GM10266 (cell line): ENCODE data around the gene CDK5RAP3.
A peak's percentile ranks its signal among the peaks of the same experiment; 100 is the strongest.

Experiments
- DNase-seq: peaks from one replicate; pipeline ENCODE4 v3.0.0; 2012; ENCODE audit errors: extremely low spot score
- CTCF ChIP-seq: IDR thresholded peaks from 2 replicates; pipeline ENCODE4 v1.5.1; 2012; ENCODE audit warnings: mild to moderate bottlenecking, low read depth; ENCODE audit not compliant: control insufficient read depth, insufficient read depth; ENCODE audit errors: missing control alignments

The CDK5RAP3 gene

GRCh38 chr17:47970725-47971499 lies at the start of gene CDK5RAP3:
Gene CDK5RAP3 (plus strand): TSS chr17:47971113. CDS start chr17:47971147, 34 bp downstream.
- TF ChIP-seq CTCF, result peak; percentile 97
- DNase-seq, result peak; percentile 95

- DNase-seq, result no peak
- TF ChIP-seq CTCF, result no peak
These were observed 45.9 kb upstream of the CDK5RAP3 start for GRCh38 chr17:47924785-47925677.

GRCh38 chr17:47925678-47925988 lies 45.3 kb upstream of the CDK5RAP3 start:
- no peak for TF ChIP-seq CTCF
- DNase-seq, result no peak

GRCh38 chr17:47927821-47928400 lies 43.0 kb upstream of the CDK5RAP3 start:
- no peak for TF ChIP-seq CTCF
- no peak for DNase-seq

GRCh38 chr17:47928415-47928814 lies 42.5 kb upstream of the CDK5RAP3 start:
- DNase-seq, result no peak
- TF ChIP-seq CTCF, result no peak

- no peak for TF ChIP-seq CTCF
- no peak for DNase-seq
These were observed 41.5 kb upstream of the CDK5RAP3 start for GRCh38 chr17:47929218-47930000.
